Caco-2 (cell line): ENCODE data around the gene TELO2. TPM values are rescaled to one million over a fixed set of nuclear protein-coding genes. Genes with fewer than 3 reads are reported as not detected.
A peak's percentile ranks its signal among the peaks of the same experiment; 100 is the strongest.

ENCODE experiments used
- BruUV-seq: library from RNA; stranded (reverse); fragments of 400-500 nt; replicated peaks from 2 replicates; lab custom pipeline; 2021; lab: Mats Ljungman, UMichigan
- CTCF ChIA-PET: fragments of 300-600 bp; sonication (Branson Sonifier 250); formaldehyde crosslinking; loops from one replicate; lab custom pipeline; 2022; ENCODE audit warnings: antibody characterized with exemption; lab: Charles Lee
- POLR2A ChIA-PET: fragments of 300-600 bp; sonication (Branson Sonifier 250); formaldehyde crosslinking; loops from one replicate; lab custom pipeline; 2022; ENCODE audit warnings: antibody characterized with exemption; lab: Charles Lee
- DNase-seq, 2 experiments: peaks; one replicate each; pipeline versions ENCODE4 v3.0.0 to v3.0.0-alpha.2; 2020 to 2022
- H3K27me3 ChIP-seq: replicated peaks from 2 replicates; pipeline ENCODE4 v1.6.0; 2011; ENCODE audit warnings: low read length; ENCODE audit not compliant: control insufficient read depth, insufficient read depth
- H3K36me3 ChIP-seq: 2 replicates; pipeline ENCODE4 v1.5.1; 2011; ENCODE audit warnings: low read length; ENCODE audit not compliant: control insufficient read depth, insufficient read depth
- H3K4me1 ChIP-seq: fragments of 250-450 bp; sonication (Bioruptor Pico); 2 replicates; pipeline ENCODE4 v1.5.1; 2020; ENCODE audit warnings: mild to moderate bottlenecking
- H3K4me3 ChIP-seq: 2 replicates; pipeline ENCODE4 v1.5.1; 2011; ENCODE audit warnings: low read depth, mild to moderate bottlenecking, control low read depth, low read length
- H3K9me3 ChIP-seq: fragments of 250-450 bp; sonication (Bioruptor Pico); 2 replicates; pipeline ENCODE4 v1.5.1; 2020; ENCODE audit warnings: mild to moderate bottlenecking, moderate library complexity
- H3K27ac Mint-ChIP-seq: one replicate; pipeline ENCODE4 v1.8.0; 2022; ENCODE audit warnings: mixed read lengths; ENCODE audit not compliant: unreplicated experiment
- H3K27me3 Mint-ChIP-seq: one replicate; pipeline ENCODE4 v1.8.0; 2022; ENCODE audit warnings: mixed read lengths; ENCODE audit not compliant: insufficient read depth, unreplicated experiment
- H3K36me3 Mint-ChIP-seq: one replicate; pipeline ENCODE4 v1.8.0; 2022; ENCODE audit warnings: mild to moderate bottlenecking, mixed read lengths; ENCODE audit not compliant: insufficient read depth, unreplicated experiment
- H3K4me1 Mint-ChIP-seq: one replicate; pipeline ENCODE4 v1.8.0; 2022; ENCODE audit warnings: low read depth, mixed read lengths; ENCODE audit not compliant: unreplicated experiment
- H3K4me3 Mint-ChIP-seq: one replicate; pipeline ENCODE4 v1.8.0; 2022; ENCODE audit warnings: mild to moderate bottlenecking, moderate library complexity, mixed read lengths; ENCODE audit not compliant: unreplicated experiment
- H3K9me3 Mint-ChIP-seq: one replicate; pipeline ENCODE4 v1.8.0; 2022; ENCODE audit warnings: mixed read lengths; ENCODE audit not compliant: unreplicated experiment
- intact Hi-C: fragments of 100-400 bp; cut with micrococcal nuclease; formaldehyde crosslinking; loops from one replicate; pipeline ENCODE4 v1.10.0; 2022; ENCODE audit not compliant: unreplicated experiment
- total RNA-seq: library from RNA; stranded (reverse); gene quantifications from 2 replicates; pipeline ENCODE4 v1.2.3, GENCODE V29; 2022
- TF ChIP-seq, protein P1 (sequence below), 2 experiments: fragments of 200-600 bp in 1 of 2; IDR thresholded peaks; 1 replicate in 1 of 2; 2 replicates in 1 of 2; pipeline versions ENCODE4 v1.5.1 to v1.8.0; 2011 to 2022; ENCODE audit warnings: antibody characterized with exemption in 1 of 2, control low read depth in 1 of 2, inconsistent platforms in 1 of 2, low read depth in 1 of 2, low read length in 1 of 2, mild to moderate bottlenecking in 1 of 2, moderate library complexity in 1 of 2; ENCODE audit not compliant: insufficient read depth in 1 of 2, severe bottlenecking in 1 of 2, unreplicated experiment in 1 of 2

Gene TELO2
- total RNA-seq, 1 experiment from 2014 or later: 55.7 TPM

DNA sequence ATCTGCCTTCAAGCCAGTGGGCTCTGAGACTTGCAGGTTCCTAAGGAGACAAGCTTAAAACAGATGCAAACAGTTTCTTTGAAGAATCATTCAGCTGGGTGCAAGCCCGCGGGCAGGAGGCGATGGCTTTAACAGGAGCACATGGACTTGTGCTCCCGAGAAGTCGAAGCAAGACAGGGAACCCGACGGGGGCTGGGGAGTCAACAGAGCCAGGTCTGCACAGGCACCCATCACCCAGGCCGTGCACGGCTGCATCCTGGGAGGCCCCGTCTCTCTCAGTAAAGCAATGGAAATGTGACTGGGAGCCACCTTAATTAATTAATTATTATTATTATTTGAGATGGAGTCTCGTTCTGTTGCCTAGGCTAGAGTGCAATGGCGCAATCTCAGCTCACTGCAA is 4.1 kb upstream of the TELO2 start:
- TF ChIP-seq, protein P1, sequence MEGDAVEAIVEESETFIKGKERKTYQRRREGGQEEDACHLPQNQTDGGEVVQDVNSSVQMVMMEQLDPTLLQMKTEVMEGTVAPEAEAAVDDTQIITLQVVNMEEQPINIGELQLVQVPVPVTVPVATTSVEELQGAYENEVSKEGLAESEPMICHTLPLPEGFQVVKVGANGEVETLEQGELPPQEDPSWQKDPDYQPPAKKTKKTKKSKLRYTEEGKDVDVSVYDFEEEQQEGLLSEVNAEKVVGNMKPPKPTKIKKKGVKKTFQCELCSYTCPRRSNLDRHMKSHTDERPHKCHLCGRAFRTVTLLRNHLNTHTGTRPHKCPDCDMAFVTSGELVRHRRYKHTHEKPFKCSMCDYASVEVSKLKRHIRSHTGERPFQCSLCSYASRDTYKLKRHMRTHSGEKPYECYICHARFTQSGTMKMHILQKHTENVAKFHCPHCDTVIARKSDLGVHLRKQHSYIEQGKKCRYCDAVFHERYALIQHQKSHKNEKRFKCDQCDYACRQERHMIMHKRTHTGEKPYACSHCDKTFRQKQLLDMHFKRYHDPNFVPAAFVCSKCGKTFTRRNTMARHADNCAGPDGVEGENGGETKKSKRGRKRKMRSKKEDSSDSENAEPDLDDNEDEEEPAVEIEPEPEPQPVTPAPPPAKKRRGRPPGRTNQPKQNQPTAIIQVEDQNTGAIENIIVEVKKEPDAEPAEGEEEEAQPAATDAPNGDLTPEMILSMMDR (IDR thresholded peaks at IDR 0.05; ENCODE audit: insufficient read depth in 1 of 2, low read depth in 1 of 2, low read length in 1 of 2, severe bottlenecking in 1 of 2, unreplicated experiment in 1 of 2): no peak
- H3K9me3 ChIP-seq: no peaks in the 10 kb centered on the region
- no peak overlapping the region for H3K4me3 Mint-ChIP-seq
- no TSS peak for BruUV-seq
- no peaks in the 10 kb centered on the region for H3K27me3 Mint-ChIP-seq
- ChIA-PET POLR2A (no interaction called here), CTCF (no interaction called here)
- peaks cover 5% of the 10 kb centered on the region; the same call in 1 of the 2 replicates for H3K4me1 ChIP-seq
- H3K4me1 Mint-ChIP-seq: no peaks in the 10 kb centered on the region
- H3K36me3 ChIP-seq: no peaks in the 10 kb centered on the region
- DNase-seq: no peak
- intact Hi-C loops: no loop called here
- H3K36me3 Mint-ChIP-seq: peaks cover 13% of the 10 kb centered on the region
- H3K27me3 ChIP-seq: no peaks in the 10 kb centered on the region
- H3K4me3 ChIP-seq: no peak overlapping the region
- H3K9me3 Mint-ChIP-seq: no peaks in the 10 kb centered on the region
- H3K27ac Mint-ChIP-seq: no peak overlapping the region

DNA sequence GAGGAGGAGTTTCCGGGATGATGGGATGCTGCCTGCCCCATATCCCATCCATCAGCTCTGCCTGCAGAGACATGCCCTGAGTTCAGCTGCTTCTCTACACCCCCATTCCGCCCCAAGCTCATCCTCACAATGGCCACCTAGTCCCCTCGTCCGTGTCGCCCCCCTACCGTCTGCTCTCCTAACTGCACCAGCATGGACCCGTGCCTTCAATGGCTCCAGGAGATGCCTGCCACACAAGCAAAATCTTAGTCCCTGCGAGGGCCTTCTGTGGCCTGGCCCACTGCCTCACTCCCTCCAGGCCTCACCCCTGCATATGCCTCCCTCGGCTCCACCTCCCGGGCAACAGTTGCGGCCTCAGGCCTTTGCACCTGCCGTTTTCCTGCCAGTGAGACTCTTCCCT is 1.8 kb upstream of the TELO2 start:
- CTCF ChIA-PET: no interaction called here
- Mint-ChIP-seq H3K4me3 (no peak overlapping the region), H3K27ac (no peak overlapping the region), H3K4me1 (no peaks in the 10 kb centered on the region), H3K27me3 (no peaks in the 10 kb centered on the region), H3K9me3 (no peaks in the 10 kb centered on the region), H3K36me3 (peaks cover 18% of the 10 kb centered on the region)
- no peak overlapping the region for H3K4me3 ChIP-seq
- DNase-seq: no peak
- peaks cover 5% of the 10 kb centered on the region; the same call in 1 of the 2 replicates for H3K4me1 ChIP-seq
- H3K36me3 ChIP-seq: peaks cover 3% of the 10 kb centered on the region
- no TSS peak for BruUV-seq
- H3K9me3 ChIP-seq: no peaks in the 10 kb centered on the region
- no peaks in the 10 kb centered on the region for H3K27me3 ChIP-seq
- TF ChIP-seq, protein P1 (IDR thresholded peaks at IDR 0.05; ENCODE audit: insufficient read depth in 1 of 2, low read depth in 1 of 2, low read length in 1 of 2, severe bottlenecking in 1 of 2, unreplicated experiment in 1 of 2): no peak
- POLR2A ChIA-PET: no interaction called here
- intact Hi-C loops: no loop called here

DNA sequence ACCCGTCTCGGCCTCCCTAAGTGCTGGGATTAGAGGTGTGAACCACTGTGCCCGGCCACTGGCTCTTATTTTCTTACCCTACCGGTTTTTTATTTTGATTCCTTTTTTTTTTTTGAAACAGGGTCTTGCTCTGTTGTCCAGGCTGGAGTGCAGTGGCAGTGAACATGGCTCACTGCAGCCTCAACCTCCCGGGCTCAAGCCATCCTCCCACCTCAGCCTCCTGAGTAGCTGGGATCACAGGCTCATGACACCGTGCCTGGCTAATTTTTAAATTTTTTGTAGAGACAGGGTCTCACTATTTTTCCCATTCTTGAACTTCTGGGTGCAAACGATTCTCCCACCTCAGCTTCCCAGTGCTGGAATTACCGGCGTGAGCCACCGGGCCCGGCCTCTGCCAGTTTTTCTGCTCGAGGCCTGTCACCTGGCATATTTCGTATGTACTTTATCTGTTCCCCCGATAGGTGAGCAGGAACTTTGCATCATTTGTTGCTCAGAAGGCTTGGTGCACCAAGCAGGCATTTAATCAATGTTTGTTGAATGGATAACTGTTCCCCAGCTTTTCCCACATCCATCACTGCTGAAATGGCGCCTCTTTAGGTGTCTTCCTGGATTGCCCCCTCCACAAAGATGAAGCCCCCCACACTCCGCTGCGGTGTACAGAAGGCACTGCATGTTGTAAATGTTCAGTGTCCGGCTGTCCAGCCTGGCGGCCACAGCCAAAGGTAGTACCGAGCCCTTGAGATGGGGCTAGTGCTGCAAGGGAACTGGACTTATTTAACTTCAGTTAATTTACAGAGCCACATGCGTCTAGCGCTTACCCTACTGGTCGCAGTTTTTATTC is 858 bp upstream of the TELO2 start:
- no peaks in the 10 kb centered on the region for H3K4me1 Mint-ChIP-seq
- H3K27me3 ChIP-seq: no peaks in the 10 kb centered on the region
- ChIA-PET CTCF (interaction anchor here (0.6 kb wide), 1 partner anchor 150 kb away, joined by 12 read pairs; no protein-coding TSS in a partner anchor), POLR2A (interaction anchor here (0.5 to 1.9 kb wide), 3 partner anchors 72 to 1122 kb away, joined by 4 to 9 read pairs (median 5); partner anchors contain the start of genes MRPL28 and UQCC4)
- peak overlapping the region; percentile 59 for H3K4me3 ChIP-seq
- H3K36me3 ChIP-seq: peaks cover 3% of the 10 kb centered on the region
- peak overlapping the region; percentile 98 for H3K27ac Mint-ChIP-seq
- no peaks in the 10 kb centered on the region for H3K9me3 ChIP-seq
- H3K36me3 Mint-ChIP-seq: peaks cover 18% of the 10 kb centered on the region
- intact Hi-C loops: no loop called here
- TF ChIP-seq, protein P1 (IDR thresholded peaks at IDR 0.05; ENCODE audit: insufficient read depth in 1 of 2, low read depth in 1 of 2, low read length in 1 of 2, severe bottlenecking in 1 of 2, unreplicated experiment in 1 of 2): no peak
- no peaks in the 10 kb centered on the region for H3K27me3 Mint-ChIP-seq
- BruUV-seq: TSS peak; percentile 99
- no peak for DNase-seq
- H3K9me3 Mint-ChIP-seq: no peaks in the 10 kb centered on the region
- peaks cover 5% of the 10 kb centered on the region; the same call in 1 of the 2 replicates for H3K4me1 ChIP-seq
- H3K4me3 Mint-ChIP-seq: peak overlapping the region; percentile 96
